ENCODE results near the gene ZNF341. TPM values are rescaled to one million over a fixed set of nuclear protein-coding genes. Genes with fewer than 3 reads are reported as not detected.

ZNF341 gene
- total and polyA plus RNA-seq, 9 of the 15 experiments (the other 6 are each of a cell fraction or from before 2014, with no cell fraction given), result 0.08 to 2.6 (median 1.0) TPM

DNA sequence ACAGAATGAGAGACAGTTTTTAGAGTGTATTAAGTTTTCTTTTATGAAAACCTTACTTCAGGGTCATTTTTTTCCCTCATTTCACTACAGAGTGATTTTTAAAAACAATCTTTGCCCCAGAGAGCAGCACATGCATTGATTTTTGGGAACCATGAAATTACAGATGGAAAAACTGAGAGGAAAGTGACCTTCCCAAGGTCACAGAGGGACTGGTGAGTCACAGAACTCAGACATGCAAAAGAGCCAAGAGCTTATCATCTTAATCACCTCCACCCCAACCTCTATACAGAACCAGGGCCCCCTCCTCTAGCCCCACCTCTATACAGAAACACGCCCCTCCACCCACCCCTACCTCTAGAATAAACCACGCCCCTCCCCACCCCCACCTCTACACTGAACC lies 22.4 kb upstream of the ZNF341 start (continued):
- TF ChIP-seq ESRRA (IDR thresholded peaks at IDR 0.05; ENCODE audit: borderline replicate concordance, low read depth) (peak; percentile 100), ZNF395 (CRISPR knock-in tag; IDR thresholded peaks at IDR 0.05) (no peak), ZNF609 (CRISPR knock-in tag; IDR thresholded peaks at IDR 0.05; ENCODE audit: borderline replicate concordance) (no peak), NR3C1 (CRISPR knock-in tag; IDR thresholded peaks at IDR 0.05) (no peak), ETV6 (IDR thresholded peaks at IDR 0.05; ENCODE audit: borderline replicate concordance in 1 of 2, low read depth in 2 of 2, low read length in 1 of 2) (no peak), ETV6 (CRISPR knock-in tag; IDR thresholded peaks at IDR 0.05; ENCODE audit: borderline replicate concordance) (no peak), SMARCA4 (IDR thresholded peaks at IDR 0.05) (peak; percentile 73), MYBL2 (IDR thresholded peaks at IDR 0.05; ENCODE audit: low read depth) (no peak), MYBL2 (CRISPR knock-in tag; IDR thresholded peaks at IDR 0.05; ENCODE audit: borderline replicate concordance) (no peak), ZBTB7A (IDR thresholded peaks at IDR 0.05; ENCODE audit: borderline replicate concordance, control insufficient read depth, low read depth, low read length) (peak; percentile 26; the same call in 1 of the 2 replicates), FOSL1 (tag; conservative IDR thresholded peaks at IDR 0.05) (peak; percentile 93), KDM1A (IDR thresholded peaks at IDR 0.05) (peak in 1 of 2 experiments; percentile 59; a peak in 2 of 4 replicates), CREM (IDR thresholded peaks at IDR 0.05; ENCODE audit: low read depth) (peak; percentile 28; the same call in 1 of the 2 replicates), ZNF24 (IDR thresholded peaks at IDR 0.05) (no peak), NFATC3 (IDR thresholded peaks at IDR 0.05) (0 out of 2 replicates have a peak, but pooled peaks have one; percentile 54), ZNF12 (CRISPR knock-in tag; IDR thresholded peaks at IDR 0.05) (no peak), ZC3H4 (CRISPR knock-in tag; IDR thresholded peaks at IDR 0.05; ENCODE audit: borderline replicate concordance) (no peak), ATF3 (IDR thresholded peaks at IDR 0.05) (peak; percentile 84), ATF3 (CRISPR knock-in tag; conservative IDR thresholded peaks at IDR 0.05) (no peak), YY1 (IDR thresholded peaks at IDR 0.05; ENCODE audit: borderline replicate concordance in 1 of 3, control insufficient read depth in 1 of 3, extremely low read depth in 1 of 3, insufficient read depth in 3 of 3, insufficient read length in 1 of 3, insufficient replicate concordance in 2 of 3, low read depth in 1 of 3, low read length in 2 of 3) (no peak)
- TF ChIP-seq, protein P1, sequence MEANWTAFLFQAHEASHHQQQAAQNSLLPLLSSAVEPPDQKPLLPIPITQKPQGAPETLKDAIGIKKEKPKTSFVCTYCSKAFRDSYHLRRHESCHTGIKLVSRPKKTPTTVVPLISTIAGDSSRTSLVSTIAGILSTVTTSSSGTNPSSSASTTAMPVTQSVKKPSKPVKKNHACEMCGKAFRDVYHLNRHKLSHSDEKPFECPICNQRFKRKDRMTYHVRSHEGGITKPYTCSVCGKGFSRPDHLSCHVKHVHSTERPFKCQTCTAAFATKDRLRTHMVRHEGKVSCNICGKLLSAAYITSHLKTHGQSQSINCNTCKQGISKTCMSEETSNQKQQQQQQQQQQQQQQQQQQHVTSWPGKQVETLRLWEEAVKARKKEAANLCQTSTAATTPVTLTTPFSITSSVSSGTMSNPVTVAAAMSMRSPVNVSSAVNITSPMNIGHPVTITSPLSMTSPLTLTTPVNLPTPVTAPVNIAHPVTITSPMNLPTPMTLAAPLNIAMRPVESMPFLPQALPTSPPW (CRISPR knock-in tag; IDR thresholded peaks at IDR 0.05), result peak; percentile 66

All from K562 (cell line).